ENCODE results near the gene ADK. TPM values are rescaled to one million over a fixed set of nuclear protein-coding genes. Genes with fewer than 3 reads are reported as not detected.

Gene ADK
- total and polyA plus RNA-seq, 2 of the 13 experiments (the other 11 are each of a cell fraction or from before 2014, with no cell fraction given) = 48.6 to 79.1 TPM

- in situ Hi-C loops (cut with HindIII; ENCODE audit: extremely low pct_ligation_motif_present, low pct_unique_long_range_greater_than_20kb) = no loop called here
Observed at GRCh38 chr10:74406006-74406405, 255.0 kb downstream of the ADK start.

More at GRCh38 chr10:74406006-74406405, 255.0 kb downstream of the ADK start:
- no peak for DNase-seq (ENCODE audit: low spot score)
- Histone ChIP-seq H2AFZ (ENCODE audit: low read length) (no peak overlapping the region), H3K9me3 (ENCODE audit: low read length) (no peaks in the 10 kb centered on the region), H4K20me1 (ENCODE audit: insufficient read depth, low read length) (no peaks in the 10 kb centered on the region), H3K27ac (ENCODE audit: extremely low read length, insufficient read depth, low read length) (no peak overlapping the region), H3K9ac (ENCODE audit: insufficient read depth, low read depth, low read length) (no peak overlapping the region), H3K27me3 (ENCODE audit: control insufficient read depth in 1 of 2, insufficient read depth in 2 of 2, low read length in 2 of 2) (no peaks in the 10 kb centered on the region), H3K4me3 (replicated peaks in 1 of 3; ENCODE audit: insufficient read depth in 1 of 3, low read depth in 2 of 3, low read length in 3 of 3) (no peak overlapping the region), H3K36me3 (replicated peaks in 1 of 2; ENCODE audit: control insufficient read depth in 1 of 2, insufficient read depth in 2 of 2, low read length in 2 of 2) (peaks cover 0 to 20% of the 10 kb centered on the region in 2 experiments; a peak in 3 of 5 replicates), H3K4me2 (ENCODE audit: low read depth, low read length) (no peak overlapping the region), H3K79me2 (ENCODE audit: insufficient read depth, low read length) (no peaks in the 10 kb centered on the region), H3K4me1 (ENCODE audit: insufficient read depth, low read length) (no peaks in the 10 kb centered on the region)
- ChIA-PET CTCF (ENCODE audit: low intra/inter-chr PET ratio, low total read pairs) (no interaction called here), POLR2A (no interaction called here)
- intact Hi-C loops (cut with micrococcal nuclease; ENCODE audit: unreplicated experiment) = no loop called here
- TF ChIP-seq PAWR (CRISPR knock-in tag; IDR thresholded peaks at IDR 0.05; ENCODE audit: borderline replicate concordance) (no peak), ZBTB39 (CRISPR knock-in tag; IDR thresholded peaks at IDR 0.05) (no peak), ZNF772 (CRISPR knock-in tag; IDR thresholded peaks at IDR 0.05) (no peak), FOXA1 (IDR thresholded peaks at IDR 0.05) (no peak), FOXA1 (CRISPR knock-in tag; IDR thresholded peaks at IDR 0.05) (no peak), CREB3 (CRISPR knock-in tag; IDR thresholded peaks at IDR 0.05) (no peak), ZXDC (CRISPR knock-in tag; IDR thresholded peaks at IDR 0.05) (no peak), HNF4G (IDR thresholded peaks at IDR 0.05; ENCODE audit: borderline replicate concordance, low read depth, low read length) (no peak), HNF4G (CRISPR knock-in tag; IDR thresholded peaks at IDR 0.05; ENCODE audit: borderline replicate concordance, low read depth) (no peak), KLF12 (CRISPR knock-in tag; IDR thresholded peaks at IDR 0.05; ENCODE audit: borderline replicate concordance) (no peak), MTA1 (CRISPR knock-in tag; IDR thresholded peaks at IDR 0.05; ENCODE audit: borderline replicate concordance) (no peak), ERF (CRISPR knock-in tag; IDR thresholded peaks at IDR 0.05) (no peak), FOXP1 (IDR thresholded peaks at IDR 0.05) (no peak), FOXP1 (CRISPR knock-in tag; IDR thresholded peaks at IDR 0.05) (no peak), MXD3 (CRISPR knock-in tag; IDR thresholded peaks at IDR 0.05) (no peak), PHF8 (CRISPR knock-in tag; IDR thresholded peaks at IDR 0.05) (no peak), RBM22 (optimal IDR thresholded peaks at IDR 0.05; ENCODE audit: low read length) (no peak), ZNF207 (IDR thresholded peaks at IDR 0.05; ENCODE audit: borderline replicate concordance) (no peak), CBFB (CRISPR knock-in tag; IDR thresholded peaks at IDR 0.05) (no peak), ZNF777 (CRISPR knock-in tag; IDR thresholded peaks at IDR 0.05) (no peak), ZBTB1 (CRISPR knock-in tag; IDR thresholded peaks at IDR 0.05; ENCODE audit: borderline replicate concordance) (no peak), HNRNPUL1 (IDR thresholded peaks at IDR 0.05; ENCODE audit: low read depth, low read length) (no peak), NONO (IDR thresholded peaks at IDR 0.05) (no peak), NONO (CRISPR knock-in tag; conservative IDR thresholded peaks at IDR 0.05) (no peak)
- no TSS peak for BruUV-seq (replicated peaks)
- FAIRE-seq = no peak
- 87% methylated on average over 1 of the region's 1 CpG for WGBS (ENCODE audit: low lambda C conversion rate)
- ATAC-seq = no peak
